HepG2 (cell line): ENCODE measurements around the gene SAE1. TPM values are rescaled to one million over a fixed set of nuclear protein-coding genes. Genes with fewer than 3 reads are reported as not detected.

Experiments
- AKAP8 ChIP-seq: sonication (generic); formaldehyde crosslinking; IDR thresholded peaks from 2 replicates; pipeline ENCODE4 v1.5.1; 2020; ENCODE audit warnings: mild to moderate bottlenecking, missing genetic modification reagents
- BRD4 ChIP-seq: sonication (generic); formaldehyde crosslinking; IDR thresholded peaks from 2 replicates; pipeline ENCODE4 v1.4.0; 2020; ENCODE audit warnings: missing genetic modification reagents
- CBX5 ChIP-seq: sonication (generic); formaldehyde crosslinking; IDR thresholded peaks from 2 replicates; pipeline ENCODE4 v1.4.0; 2020; ENCODE audit warnings: missing genetic modification reagents, borderline replicate concordance
- CREB3 ChIP-seq: sonication (generic); formaldehyde crosslinking; IDR thresholded peaks from 2 replicates; pipeline ENCODE4 v1.5.0; 2020; ENCODE audit warnings: missing genetic modification reagents
- MAFF ChIP-seq: IDR thresholded peaks from 2 replicates; pipeline ENCODE4 v1.6.1; 2011; ENCODE audit warnings: low read depth, low read length, improper control_type of control experiment
- MAFK ChIP-seq, 2 experiments: IDR thresholded peaks in 1 of 2; conservative IDR thresholded peaks in 1 of 2; 2 replicates each; pipeline ENCODE4 v1.6.1; 2011; ENCODE audit warnings: improper control_type of control experiment in 2 of 2, low read length in 2 of 2
- MEF2D ChIP-seq: sonication (generic); formaldehyde crosslinking; IDR thresholded peaks from 2 replicates; pipeline ENCODE4 v1.5.1; 2020; ENCODE audit warnings: mild to moderate bottlenecking, missing genetic modification reagents
- SOX5 ChIP-seq: IDR thresholded peaks from 2 replicates; pipeline ENCODE4 v1.6.1; 2016; ENCODE audit warnings: borderline replicate concordance
- SRSF1 ChIP-seq: fragments of 200-400 bp; formaldehyde crosslinking; optimal IDR thresholded peaks from 2 replicates; pipeline ENCODE3; 2017; ENCODE audit warnings: mild to moderate bottlenecking, low read depth, low read length, moderate library complexity
- TFAP4 ChIP-seq: sonication (generic); IDR thresholded peaks from 2 replicates; pipeline ENCODE4 v1.6.1; 2016; ENCODE audit warnings: low read depth, borderline replicate concordance
- U2AF1 ChIP-seq: fragments of 200-400 bp; formaldehyde crosslinking; optimal IDR thresholded peaks from 2 replicates; pipeline ENCODE3; 2017; ENCODE audit warnings: mild to moderate bottlenecking, low read depth, low read length
- ZFP90 ChIP-seq: sonication (generic); formaldehyde crosslinking; IDR thresholded peaks from 2 replicates; pipeline ENCODE4 v1.8.0; 2022; ENCODE audit warnings: missing genetic modification reagents, mild to moderate bottlenecking, inconsistent platforms, borderline replicate concordance
- ZNF18 ChIP-seq: sonication (generic); formaldehyde crosslinking; IDR thresholded peaks from 2 replicates; pipeline ENCODE4 v1.8.0; 2022; ENCODE audit warnings: mild to moderate bottlenecking, missing genetic modification reagents; ENCODE audit not compliant: insufficient replicate concordance
- ZNF263 ChIP-seq: sonication (generic); formaldehyde crosslinking; IDR thresholded peaks from 2 replicates; pipeline ENCODE4 v1.4.0; 2020; ENCODE audit warnings: missing genetic modification reagents
- ZNF331 ChIP-seq: sonication (generic); formaldehyde crosslinking; IDR thresholded peaks from 2 replicates; pipeline ENCODE4 v1.4.0; 2020; ENCODE audit warnings: missing genetic modification reagents
- ZNF576 ChIP-seq: sonication (generic); formaldehyde crosslinking; IDR thresholded peaks from 2 replicates; pipeline ENCODE4 v1.4.0; 2020; ENCODE audit warnings: mild to moderate bottlenecking, missing genetic modification reagents
- ZNF709 ChIP-seq: sonication (generic); formaldehyde crosslinking; IDR thresholded peaks from 2 replicates; pipeline ENCODE4 v1.5.0; 2020; ENCODE audit warnings: mild to moderate bottlenecking, missing genetic modification reagents
- ZNF768 ChIP-seq: sonication (generic); formaldehyde crosslinking; IDR thresholded peaks from 2 replicates; pipeline ENCODE4 v1.4.0; 2020; ENCODE audit warnings: missing genetic modification reagents
- polyA plus RNA-seq, 8 experiments: library from polyadenylated mRNA; depleted of rRNA in 3 of 8; stranded (reverse) in 7 of 8; unstranded in 1 of 8; fragments of >200 nt; fragmentation: Illumina TruSeq in 4 of 8; extraction: Trizol in 4 of 8; gene quantifications; 2 replicates each; pipeline versions ENCODE4 v1.2.1 to v1.2.3, GENCODE V29; 2011 to 2016; ENCODE audit warnings: low read depth in 4 of 8, missing spikeins in 1 of 8, mixed read lengths in 1 of 8; ENCODE audit not compliant: insufficient read depth in 1 of 8
- total RNA-seq, 5 experiments: library from RNA; depleted of rRNA; stranded (reverse); fragments of >200 nt; fragmentation: Illumina TruSeq; extraction: Trizol; gene quantifications; 2 replicates each; pipeline ENCODE4 v1.2.3, GENCODE V29; 2016; ENCODE audit warnings: low read depth in 1 of 5
- TF ChIP-seq, protein P1 (sequence below): sonication (generic); formaldehyde crosslinking; IDR thresholded peaks from 2 replicates; pipeline ENCODE4 v1.4.0; 2020; ENCODE audit warnings: missing genetic modification reagents, mild to moderate bottlenecking, borderline replicate concordance
- TF ChIP-seq, protein P2 (sequence below): sonication (generic); formaldehyde crosslinking; IDR thresholded peaks from 2 replicates; pipeline ENCODE4 v1.5.0; 2020; ENCODE audit warnings: missing genetic modification reagents

Gene SAE1
- total and polyA plus RNA-seq, 2 of the 13 experiments (the other 11 are each of a cell fraction or from before 2014, with no cell fraction given): 87.6 to 197 TPM

DNA sequence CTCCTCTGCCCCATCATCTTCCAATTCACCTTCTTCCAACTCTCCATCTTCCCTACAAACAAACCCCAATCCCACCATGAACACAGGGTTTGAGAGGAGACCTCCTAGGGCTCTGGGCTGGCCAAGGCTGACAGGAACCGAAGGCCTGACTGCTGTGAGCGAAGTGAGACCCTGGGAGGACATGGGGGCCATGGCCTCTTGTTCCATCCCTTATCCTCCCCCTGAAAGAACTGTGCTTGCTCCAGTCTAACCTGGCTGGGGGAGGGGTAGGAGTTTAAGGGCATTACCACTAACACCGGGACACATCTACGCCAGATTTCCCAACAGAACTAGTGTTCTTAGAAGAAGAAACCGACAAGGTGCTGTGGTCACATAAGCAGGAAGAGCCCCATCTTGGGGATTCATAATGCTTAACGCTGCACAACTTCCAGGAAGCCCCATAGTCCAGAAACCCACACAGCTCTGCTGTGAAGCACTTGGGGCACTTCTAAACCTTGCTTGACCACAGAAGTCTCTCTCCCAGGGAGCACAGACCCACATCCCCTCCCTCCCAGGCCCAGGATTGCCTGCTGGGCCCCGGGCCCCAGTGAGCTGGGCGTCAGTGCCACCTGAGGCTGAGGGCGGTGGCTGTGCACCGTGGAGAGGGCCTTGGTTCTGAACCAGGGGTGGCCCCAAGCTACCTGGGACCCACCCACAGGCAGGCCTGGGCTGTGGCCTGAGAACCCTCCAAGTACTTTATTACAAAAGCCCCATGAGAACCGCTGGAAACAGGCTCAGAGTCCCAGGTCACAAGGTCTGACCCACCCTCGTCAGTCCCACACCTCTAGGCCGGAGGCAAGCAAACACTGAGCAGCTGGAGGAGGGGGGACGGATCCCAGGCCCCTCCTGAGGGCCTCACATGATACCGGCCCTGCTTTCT lies 35.8 kb upstream of the SAE1 start (continued):
- TF ChIP-seq, protein P1, sequence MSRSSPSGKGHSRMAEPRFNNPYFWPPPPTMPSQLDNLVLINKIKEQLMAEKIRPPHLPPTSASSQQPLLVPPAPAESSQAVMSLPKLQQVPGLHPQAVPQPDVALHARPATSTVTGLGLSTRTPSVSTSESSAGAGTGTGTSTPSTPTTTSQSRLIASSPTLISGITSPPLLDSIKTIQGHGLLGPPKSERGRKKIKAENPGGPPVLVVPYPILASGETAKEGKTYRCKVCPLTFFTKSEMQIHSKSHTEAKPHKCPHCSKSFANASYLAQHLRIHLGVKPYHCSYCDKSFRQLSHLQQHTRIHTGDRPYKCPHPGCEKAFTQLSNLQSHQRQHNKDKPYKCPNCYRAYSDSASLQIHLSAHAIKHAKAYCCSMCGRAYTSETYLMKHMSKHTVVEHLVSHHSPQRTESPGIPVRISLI (CRISPR knock-in tag): no peak
- 0 out of 2 replicates have a peak, but pooled peaks have one; percentile 40 for TF ChIP-seq AKAP8
- no peak for TF ChIP-seq MAFK (conservative IDR thresholded peaks at IDR 0.05 in 1 of 2, IDR thresholded peaks at IDR 0.05 in 1 of 2; ENCODE audit: low read length in 2 of 2)
- no peak for TF ChIP-seq U2AF1
- no peak for TF ChIP-seq ZNF709 (CRISPR knock-in tag)
- TF ChIP-seq SOX5 (CRISPR knock-in tag): peak; percentile 53; the same call in 1 of the 2 replicates
- TF ChIP-seq, protein P2, sequence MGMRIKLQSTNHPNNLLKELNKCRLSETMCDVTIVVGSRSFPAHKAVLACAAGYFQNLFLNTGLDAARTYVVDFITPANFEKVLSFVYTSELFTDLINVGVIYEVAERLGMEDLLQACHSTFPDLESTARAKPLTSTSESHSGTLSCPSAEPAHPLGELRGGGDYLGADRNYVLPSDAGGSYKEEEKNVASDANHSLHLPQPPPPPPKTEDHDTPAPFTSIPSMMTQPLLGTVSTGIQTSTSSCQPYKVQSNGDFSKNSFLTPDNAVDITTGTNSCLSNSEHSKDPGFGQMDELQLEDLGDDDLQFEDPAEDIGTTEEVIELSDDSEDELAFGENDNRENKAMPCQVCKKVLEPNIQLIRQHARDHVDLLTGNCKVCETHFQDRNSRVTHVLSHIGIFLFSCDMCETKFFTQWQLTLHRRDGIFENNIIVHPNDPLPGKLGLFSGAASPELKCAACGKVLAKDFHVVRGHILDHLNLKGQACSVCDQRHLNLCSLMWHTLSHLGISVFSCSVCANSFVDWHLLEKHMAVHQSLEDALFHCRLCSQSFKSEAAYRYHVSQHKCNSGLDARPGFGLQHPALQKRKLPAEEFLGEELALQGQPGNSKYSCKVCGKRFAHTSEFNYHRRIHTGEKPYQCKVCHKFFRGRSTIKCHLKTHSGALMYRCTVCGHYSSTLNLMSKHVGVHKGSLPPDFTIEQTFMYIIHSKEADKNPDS (CRISPR knock-in tag): 0 out of 2 replicates have a peak, but pooled peaks have one; percentile 60
- TF ChIP-seq ZNF263: no peak
- no peak for TF ChIP-seq ZNF576 (CRISPR knock-in tag)
- TF ChIP-seq CREB3 (CRISPR knock-in tag): no peak
- TF ChIP-seq ZNF768 (CRISPR knock-in tag): peak; percentile 26; the same call in 1 of the 2 replicates
- 0 out of 2 replicates have a peak, but pooled peaks have one; percentile 55 for TF ChIP-seq BRD4
- no peak for TF ChIP-seq ZNF18
- peak; percentile 63 for TF ChIP-seq ZFP90 (CRISPR knock-in tag)
- TF ChIP-seq SRSF1: no peak
- TF ChIP-seq MEF2D: 0 out of 2 replicates have a peak, but pooled peaks have one; percentile 37
- TF ChIP-seq MAFF: no peak
- peak; percentile 30; the same call in 1 of the 2 replicates for TF ChIP-seq ZNF331 (CRISPR knock-in tag)
- peak; percentile 92 for TF ChIP-seq TFAP4
- no peak; the same call in 1 of the 2 replicates for TF ChIP-seq CBX5
